KMS-11 (cell line): ENCODE results near the gene CEBPA.

Experiments used
- H2AFZ ChIP-seq: fragments of 200-600 bp; sonication (generic); 2 replicates; pipeline ENCODE4 v1.6.1; 2016; ENCODE audit warnings: antibody characterized with exemption, mixed run types, low read depth
- H3K27ac ChIP-seq: fragments of 200-600 bp; sonication (generic); 2 replicates; pipeline ENCODE4 v1.6.1; 2016; ENCODE audit warnings: mild to moderate bottlenecking, mixed run types
- H3K27me3 ChIP-seq: fragments of 200-600 bp; sonication (generic); 2 replicates; pipeline ENCODE4 v1.6.1; 2017; ENCODE audit warnings: mild to moderate bottlenecking, low read depth, mixed run types, moderate library complexity; ENCODE audit not compliant: insufficient read depth
- H3K36me3 ChIP-seq: fragments of 200-600 bp; sonication (generic); 2 replicates; pipeline ENCODE4 v1.6.1; 2017; ENCODE audit warnings: mild to moderate bottlenecking, mixed run types; ENCODE audit not compliant: insufficient read depth
- H3K4me1 ChIP-seq: fragments of 200-600 bp; sonication (generic); 2 replicates; pipeline ENCODE4 v1.6.1; 2016; ENCODE audit warnings: mild to moderate bottlenecking, low read depth, mixed run types; ENCODE audit not compliant: poor library complexity, severe bottlenecking
- H3K4me2 ChIP-seq: fragments of 200-600 bp; sonication (generic); 2 replicates; pipeline ENCODE4 v1.7.0; 2016; ENCODE audit warnings: mild to moderate bottlenecking, mixed run types
- H3K4me3 ChIP-seq: fragments of 200-600 bp; sonication (generic); IDR thresholded peaks from 2 replicates; pipeline ENCODE4 v1.6.1; 2017; ENCODE audit warnings: low read depth, low read length, mixed read lengths; ENCODE audit not compliant: insufficient read depth
- H3K79me2 ChIP-seq: fragments of 200-600 bp; sonication (generic); 2 replicates; pipeline ENCODE4 v1.6.1; 2016; ENCODE audit warnings: low read depth, mixed run types; ENCODE audit not compliant: insufficient read depth
- H3K9ac ChIP-seq: fragments of 200-600 bp; sonication (generic); 2 replicates; pipeline ENCODE4 v1.6.1; 2016; ENCODE audit warnings: mild to moderate bottlenecking, mixed run types
- H4K20me1 ChIP-seq: fragments of 200-600 bp; sonication (generic); 2 replicates; pipeline ENCODE4 v1.6.1; 2016; ENCODE audit warnings: mild to moderate bottlenecking, mixed run types; ENCODE audit not compliant: insufficient read depth
- CTCF ChIP-seq: fragments of 200-600 bp; sonication (generic); conservative IDR thresholded peaks from 2 replicates; pipeline ENCODE4 v1.6.1; 2017; ENCODE audit warnings: low read depth, mild to moderate bottlenecking, antibody characterized with exemption, low read length, moderate library complexity, mixed read lengths

Gene CEBPA

GRCh38 chr19:33277434-33277833, 24.9 kb downstream of the CEBPA start:
- Histone ChIP-seq H3K4me2 (no peak overlapping the region), H2AFZ (no peak overlapping the region), H3K4me1 (peaks cover 33% of the 10 kb centered on the region), H3K9ac (no peak overlapping the region), H3K79me2 (no peaks in the 10 kb centered on the region), H3K4me3 (no peak overlapping the region), H3K27me3 (no peaks in the 10 kb centered on the region), H4K20me1 (no peaks in the 10 kb centered on the region), H3K27ac (no peak overlapping the region), H3K36me3 (no peaks in the 10 kb centered on the region)
- no peak for TF ChIP-seq CTCF

DNA sequence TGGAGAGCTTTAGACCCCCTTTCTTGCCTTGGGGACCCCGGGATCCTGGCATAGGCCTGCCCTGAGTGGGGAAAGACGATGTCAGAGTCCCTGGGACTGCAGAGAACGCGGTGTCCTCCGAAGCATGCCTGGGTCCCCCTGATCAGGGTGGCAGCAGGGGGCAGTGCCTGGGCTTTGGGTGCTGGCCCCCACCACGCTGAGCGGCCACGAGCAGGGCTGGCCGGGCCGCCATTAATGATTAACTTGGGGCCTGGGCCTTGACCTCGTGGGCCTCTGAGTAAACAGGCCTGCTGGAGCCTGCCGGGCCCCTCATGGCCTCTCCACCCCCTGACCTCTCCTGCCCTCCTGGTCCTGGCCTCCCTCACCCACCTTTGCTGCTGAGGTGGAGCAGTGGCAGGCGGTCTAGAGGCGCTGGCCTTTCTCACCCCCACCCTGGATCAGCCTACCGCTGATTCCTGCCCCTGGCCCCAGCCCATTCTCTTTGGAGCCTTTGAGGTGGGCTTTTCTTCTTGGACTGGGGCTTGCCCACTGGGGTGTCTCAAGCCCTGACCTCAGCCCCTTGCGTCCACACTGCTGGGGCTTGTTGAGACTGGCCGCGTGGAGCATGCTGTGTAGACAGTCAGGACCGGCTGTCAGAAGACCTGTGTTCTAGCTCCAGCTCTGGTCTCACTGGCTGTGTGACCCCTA, 26.3 kb downstream of the CEBPA start:
- Histone ChIP-seq H4K20me1 (no peaks in the 10 kb centered on the region), H3K27me3 (no peaks in the 10 kb centered on the region), H3K36me3 (no peaks in the 10 kb centered on the region), H2AFZ (no peak overlapping the region), H3K4me2 (no peak overlapping the region), H3K4me1 (peaks cover 30% of the 10 kb centered on the region), H3K4me3 (no peak overlapping the region), H3K27ac (no peak overlapping the region), H3K79me2 (no peaks in the 10 kb centered on the region), H3K9ac (no peak overlapping the region)
- no peak for TF ChIP-seq CTCF

DNA sequence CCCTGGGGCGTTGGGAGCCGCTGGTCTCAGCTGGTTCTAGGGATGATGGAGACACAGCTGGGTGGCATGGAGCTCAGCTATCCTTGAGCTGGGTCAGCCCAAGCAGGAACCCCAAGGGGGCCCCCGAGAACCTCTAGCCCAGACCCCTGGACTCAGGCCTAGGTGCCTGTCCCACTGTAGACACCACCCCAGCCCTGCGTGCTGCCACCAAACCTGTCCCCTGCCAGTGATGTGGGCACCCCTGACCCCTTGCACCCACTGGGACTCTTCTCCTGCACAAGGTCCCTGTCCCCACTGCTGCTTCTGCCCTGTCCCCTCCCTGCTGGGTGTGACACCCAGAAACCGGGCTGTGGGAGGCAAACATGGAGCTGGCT, 26.8 kb downstream of the CEBPA start:
- H4K20me1 ChIP-seq: no peaks in the 10 kb centered on the region
- H2AFZ ChIP-seq: no peak overlapping the region
- no peaks in the 10 kb centered on the region for H3K27me3 ChIP-seq
- no peak overlapping the region for H3K4me2 ChIP-seq
- H3K79me2 ChIP-seq: no peaks in the 10 kb centered on the region
- no peak overlapping the region for H3K4me3 ChIP-seq
- peaks cover 24% of the 10 kb centered on the region for H3K4me1 ChIP-seq
- no peaks in the 10 kb centered on the region for H3K36me3 ChIP-seq
- no peak for TF ChIP-seq CTCF
- no peak overlapping the region for H3K27ac ChIP-seq
- H3K9ac ChIP-seq: no peak overlapping the region

- Histone ChIP-seq H3K27me3 (no peaks in the 10 kb centered on the region), H2AFZ (no peak overlapping the region), H3K4me1 (peaks cover 18% of the 10 kb centered on the region), H3K4me2 (no peak overlapping the region), H3K4me3 (no peak overlapping the region), H3K27ac (no peak overlapping the region), H4K20me1 (no peaks in the 10 kb centered on the region), H3K36me3 (no peaks in the 10 kb centered on the region), H3K79me2 (no peaks in the 10 kb centered on the region), H3K9ac (no peak overlapping the region)
- TF ChIP-seq CTCF: no peak
These were observed 27.4 kb downstream of the CEBPA start for GRCh38 chr19:33274663-33275558.
